Neural cell (in vitro differentiated cells): ENCODE data around the gene DRD4. TPM values are rescaled to one million over a fixed set of nuclear protein-coding genes. Genes with fewer than 3 reads are reported as not detected.

Experiments used
- H2AFZ ChIP-seq: fragments of 200-600, 300-800 bp; sonication (generic), shearing (Covaris generic); 2 replicates; pipeline ENCODE4 v1.6.0; 2014; ENCODE audit warnings: low read depth, mild to moderate bottlenecking, antibody characterized with exemption, low read length, moderate library complexity
- H3F3A ChIP-seq: fragments of 200-600 bp; shearing (Covaris generic); 2 replicates; pipeline ENCODE4 v1.6.1; 2016; ENCODE audit warnings: mild to moderate bottlenecking, moderate library complexity, mixed read lengths, antibody characterized with exemption, low read length; ENCODE audit not compliant: insufficient read depth, poor library complexity, severe bottlenecking
- H3K27ac ChIP-seq: fragments of 200-600, 300-800 bp; sonication (generic), shearing (Covaris generic); 2 replicates; pipeline ENCODE4 v1.5.1; 2014; ENCODE audit warnings: mild to moderate bottlenecking, low read length, moderate library complexity
- H3K27me3 ChIP-seq: fragments of 300-800, 200-600 bp; sonication (generic), shearing (Covaris generic); 2 replicates; pipeline ENCODE4 v1.6.0; 2014; ENCODE audit warnings: mild to moderate bottlenecking, low read depth, low read length, moderate library complexity; ENCODE audit not compliant: insufficient read depth
- H3K36me3 ChIP-seq: fragments of 300-800, 200-600 bp; sonication (generic), shearing (Covaris generic); 2 replicates; pipeline ENCODE4 v1.5.1; 2014; ENCODE audit warnings: mild to moderate bottlenecking, antibody characterized with exemption, low read length, moderate library complexity; ENCODE audit not compliant: insufficient read depth
- H3K4me2 ChIP-seq: fragments of 300-800, 200-600 bp; sonication (generic), shearing (Covaris generic); 2 replicates; pipeline ENCODE4 v1.6.0; 2014; ENCODE audit warnings: mild to moderate bottlenecking, low read length
- H3K4me3 ChIP-seq: fragments of 300-800, 200-600 bp; sonication (generic), shearing (Covaris generic); 2 replicates; pipeline ENCODE4 v1.5.1; 2014; ENCODE audit warnings: mild to moderate bottlenecking, low read length, moderate library complexity
- H3K79me2 ChIP-seq: fragments of 200-600 bp; shearing (Covaris generic); replicated peaks from 2 replicates; pipeline ENCODE4 v1.6.0; 2014; ENCODE audit warnings: mild to moderate bottlenecking, low read length, moderate library complexity; ENCODE audit not compliant: insufficient read depth
- H3K9ac ChIP-seq: fragments of 300-800, 200-600 bp; sonication (generic), shearing (Covaris generic); 2 replicates; pipeline ENCODE4 v1.6.1; 2016; ENCODE audit warnings: mild to moderate bottlenecking, low read length, mixed read lengths
- H3K9me2 ChIP-seq: fragments of 200-600 bp; shearing (Covaris generic); 2 replicates; pipeline ENCODE4 v1.6.1; 2016; ENCODE audit warnings: mild to moderate bottlenecking, low read length, mixed read lengths; ENCODE audit not compliant: insufficient read depth
- H3K9me3 ChIP-seq: fragments of 200-600, 300-800 bp; sonication (generic), shearing (Covaris generic); 2 replicates; pipeline ENCODE4 v1.6.1; 2016; ENCODE audit warnings: mild to moderate bottlenecking, mixed run types, low read length, moderate library complexity, mixed read lengths
- H4K20me1 ChIP-seq: fragments of 200-600 bp; shearing (Covaris generic); 2 replicates; pipeline ENCODE4 v1.6.1; 2016; ENCODE audit warnings: mild to moderate bottlenecking, mixed run types; ENCODE audit not compliant: insufficient read depth
- CTCF ChIP-seq: fragments of 450-650 bp; IDR thresholded peaks from 2 replicates; pipeline ENCODE4 v1.5.1; 2014; ENCODE audit warnings: antibody characterized with exemption, mild to moderate bottlenecking, moderate library complexity; ENCODE audit not compliant: poor library complexity, severe bottlenecking
- EP300 ChIP-seq: fragments of 450-650 bp; conservative IDR thresholded peaks from 2 replicates; pipeline ENCODE4 v1.6.1; 2014; ENCODE audit warnings: antibody characterized with exemption, mild to moderate bottlenecking, moderate library complexity; ENCODE audit not compliant: poor library complexity, severe bottlenecking
- EZH2 ChIP-seq: fragments of 200-600, 300-800 bp; shearing (Covaris generic), sonication (generic); IDR thresholded peaks from 2 replicates; pipeline ENCODE4 v1.6.1; 2014; ENCODE audit warnings: antibody characterized with exemption, low read length, borderline replicate concordance, mild to moderate bottlenecking; ENCODE audit not compliant: insufficient read depth, poor library complexity, severe bottlenecking
- MXI1 ChIP-seq: fragments of 450-650 bp; conservative IDR thresholded peaks from 2 replicates; pipeline ENCODE4 v1.6.1; 2014; ENCODE audit warnings: antibody characterized with exemption, mild to moderate bottlenecking; ENCODE audit not compliant: poor library complexity, severe bottlenecking
- POLR2AphosphoS5 ChIP-seq: IDR thresholded peaks from 2 replicates; pipeline ENCODE4 v1.6.1; 2012
- RAD21 ChIP-seq: fragments of 450-650 bp; conservative IDR thresholded peaks from 2 replicates; pipeline ENCODE4 v1.6.1; 2014; ENCODE audit warnings: antibody characterized with exemption, mild to moderate bottlenecking, moderate library complexity
- REST ChIP-seq: IDR thresholded peaks from 2 replicates; pipeline ENCODE4 v1.6.1; 2012; ENCODE audit warnings: borderline replicate concordance
- SMC3 ChIP-seq: fragments of 450-650 bp; conservative IDR thresholded peaks from 2 replicates; pipeline ENCODE4 v1.6.1; 2014; ENCODE audit warnings: antibody characterized with exemption, mild to moderate bottlenecking, moderate library complexity; ENCODE audit not compliant: poor library complexity
- TAF1 ChIP-seq: IDR thresholded peaks from 2 replicates; pipeline ENCODE4 v1.6.1; 2012; ENCODE audit warnings: low read depth
- polyA plus RNA-seq: library from polyadenylated mRNA; depleted of rRNA; stranded (reverse); fragments of >200 nt; gene quantifications from 2 replicates; pipeline ENCODE4 v1.2.3, GENCODE V29; 2014

The DRD4 gene
- polyA plus RNA-seq, 1 donor from 2014 or later: not detected

- H3K36me3 ChIP-seq: no peaks in the 10 kb centered on the region
- TF ChIP-seq SMC3 (no peak), RAD21 (no peak), MXI1 (no peak), REST (no peak), POLR2AphosphoS5 (no peak), EP300 (no peak), EZH2 (no peak)
- no peaks in the 10 kb centered on the region for H4K20me1 ChIP-seq
Measured at GRCh38 chr11:607020-607780, 29.9 kb upstream of the DRD4 start.

GRCh38 chr11:607971-608659, 29.0 kb upstream of the DRD4 start:
- H3K9me3 ChIP-seq: no peaks in the 10 kb centered on the region
- no peaks in the 10 kb centered on the region for H3F3A ChIP-seq
- H3K27me3 ChIP-seq: no peaks in the 10 kb centered on the region
- TF ChIP-seq EP300 (no peak), SMC3 (no peak), REST (no peak), POLR2AphosphoS5 (no peak), CTCF (no peak), MXI1 (no peak), RAD21 (no peak), EZH2 (no peak), TAF1 (no peak)
- no peaks in the 10 kb centered on the region for H3K79me2 ChIP-seq
- no peaks in the 10 kb centered on the region for H3K9me2 ChIP-seq
- H3K4me3 ChIP-seq: no peak overlapping the region
- H3K27ac ChIP-seq: no peak overlapping the region
- no peak overlapping the region for H3K4me2 ChIP-seq
- H3K36me3 ChIP-seq: no peaks in the 10 kb centered on the region
- no peak overlapping the region for H3K9ac ChIP-seq
- no peaks in the 10 kb centered on the region for H4K20me1 ChIP-seq
- H2AFZ ChIP-seq: no peak overlapping the region

More at GRCh38 chr11:607020-607780, 29.9 kb upstream of the DRD4 start:
- H3K9me2 ChIP-seq: no peaks in the 10 kb centered on the region
- H3K79me2 ChIP-seq: no peaks in the 10 kb centered on the region
- no peak overlapping the region for H3K9ac ChIP-seq
- no peak overlapping the region for H3K27ac ChIP-seq
- H3K4me3 ChIP-seq: no peak overlapping the region
- no peak overlapping the region for H3K4me2 ChIP-seq
- H3K9me3 ChIP-seq: no peaks in the 10 kb centered on the region
- H2AFZ ChIP-seq: no peak overlapping the region
- no peaks in the 10 kb centered on the region for H3K27me3 ChIP-seq
- H3F3A ChIP-seq: no peaks in the 10 kb centered on the region
